HCT116 (cell line): ENCODE results near the gene MAGEA2B.
"Not testable (repeated sequence)": the region's sequence is repeated elsewhere in the genome, so short reads cannot be mapped to it uniquely, and the experiment has no call there.

Experiments
- ATF3 ChIP-seq: IDR thresholded peaks from 2 replicates; pipeline ENCODE4 v1.6.1; 2012
- CBX3 ChIP-seq: IDR thresholded peaks from 2 replicates; pipeline ENCODE4 v1.6.1; 2012; ENCODE audit warnings: low read depth
- CEBPB ChIP-seq: IDR thresholded peaks from 2 replicates; pipeline ENCODE4 v1.6.1; 2012; ENCODE audit warnings: low read depth
- CTCF ChIP-seq, 3 experiments: fragments of 200-600 bp in 1 of 3; sonication (generic) in 1 of 3; IDR thresholded peaks in 2 of 3; conservative IDR thresholded peaks in 1 of 3; 2 replicates each; pipeline ENCODE4 v1.5.1; 2012 to 2017; ENCODE audit warnings: low read depth in 2 of 3, low read length in 2 of 3, antibody characterized with exemption in 1 of 3, borderline replicate concordance in 1 of 3, control low read depth in 1 of 3, mild to moderate bottlenecking in 1 of 3, mixed read lengths in 1 of 3, mixed run types in 1 of 3, moderate library complexity in 1 of 3; ENCODE audit not compliant: insufficient read depth in 1 of 3
- EGR1 ChIP-seq: IDR thresholded peaks from 2 replicates; pipeline ENCODE4 v1.6.1; 2012; ENCODE audit warnings: low read depth
- EZH2 ChIP-seq: fragments of 200-600 bp; sonication (generic); IDR thresholded peaks from 2 replicates; pipeline ENCODE4 v1.6.1; 2017; ENCODE audit warnings: antibody characterized with exemption, mixed run types
- JUND ChIP-seq: IDR thresholded peaks from 2 replicates; pipeline ENCODE4 v1.6.1; 2012
- POLR2A ChIP-seq: IDR thresholded peaks from 2 replicates; pipeline ENCODE4 v1.7.0; 2011; ENCODE audit warnings: borderline replicate concordance; ENCODE audit not compliant: insufficient read depth, insufficient read length; ENCODE audit errors: extremely low read depth
- POLR2AphosphoS5 ChIP-seq: IDR thresholded peaks from 2 replicates; pipeline ENCODE4 v1.6.1; 2011; ENCODE audit warnings: mild to moderate bottlenecking, low read depth, low read length, moderate library complexity
- SIN3A ChIP-seq: IDR thresholded peaks from 2 replicates; pipeline ENCODE4 v1.6.1; 2012; ENCODE audit warnings: low read depth
- SP1 ChIP-seq: IDR thresholded peaks from 2 replicates; pipeline ENCODE4 v1.6.1; 2012; ENCODE audit warnings: low read depth
- TCF7L2 ChIP-seq: IDR thresholded peaks from 2 replicates; pipeline ENCODE4 v1.7.0; 2011; ENCODE audit warnings: borderline replicate concordance, inconsistent platforms; ENCODE audit not compliant: insufficient read depth, insufficient read length; ENCODE audit errors: extremely low read depth
- ZFX ChIP-seq: fragments of 450-650 bp; IDR thresholded peaks from 2 replicates; pipeline ENCODE4 v1.6.1; 2017
- ZNF274 ChIP-seq: fragments of 200-500 bp; sonication (Bioruptor generic); IDR thresholded peaks from 2 replicates; pipeline ENCODE4 v1.6.1; 2014; ENCODE audit warnings: mild to moderate bottlenecking, low read depth, low read length, inconsistent platforms

GRCh38 chrX:152734143-152734858 is 19.9 kb downstream of the MAGEA2B start:
- not testable (repeated sequence) for TF ChIP-seq CTCF (IDR thresholded peaks at IDR 0.05 in 2 of 3, conservative IDR thresholded peaks at IDR 0.05 in 1 of 3; ENCODE audit: borderline replicate concordance in 1 of 3, insufficient read depth in 1 of 3, low read depth in 2 of 3, low read length in 2 of 3); POLR2AphosphoS5; SIN3A; POLR2A; ZFX; EZH2; ATF3; CBX3; TCF7L2; JUND; CEBPB; ZNF274; SP1; EGR1
